ENCODE measurements around the gene SRF.

Gene SRF

GRCh38 chr6:43183441-43183840, 12.4 kb downstream of the SRF start:
- DNase-seq (ENCODE audit: low read depth): no peak

GRCh38 chr6:43184268-43184985, 13.4 kb downstream of the SRF start:
- no peak for DNase-seq (ENCODE audit: low read depth)

- DNase-seq (ENCODE audit: low read depth): no peak
These were observed 14.4 kb downstream of the SRF start for GRCh38 chr6:43185391-43185985.

- no peak for DNase-seq (ENCODE audit: low read depth)
These were observed 14.9 kb downstream of the SRF start for GRCh38 chr6:43186019-43186418.

GRCh38 chr6:43186706-43187105, 15.6 kb downstream of the SRF start:
- DNase-seq (ENCODE audit: low read depth): no peak

GRCh38 chr6:43187821-43188220, 16.8 kb downstream of the SRF start:
- DNase-seq (ENCODE audit: low read depth): no peak

GRCh38 chr6:43188426-43188825, 17.4 kb downstream of the SRF start:
- DNase-seq (ENCODE audit: low read depth): no peak

- no peak for DNase-seq (ENCODE audit: low read depth)
These were observed 18.8 kb downstream of the SRF start for GRCh38 chr6:43189776-43190304.

- DNase-seq (ENCODE audit: low read depth): no peak
These were observed 21.8 kb downstream of the SRF start for GRCh38 chr6:43192911-43193310.

GRCh38 chr6:43193929-43194328, 22.9 kb downstream of the SRF start:
- no peak for DNase-seq (ENCODE audit: low read depth)

- DNase-seq (ENCODE audit: low read depth): no peak
These were observed 25.3 kb downstream of the SRF start for GRCh38 chr6:43196337-43196736.

- no peak for DNase-seq (ENCODE audit: low read depth)
These were observed 28.8 kb downstream of the SRF start for GRCh38 chr6:43199912-43200311.

GRCh38 chr6:43200541-43200940, 29.5 kb downstream of the SRF start:
- DNase-seq (ENCODE audit: low read depth): no peak

GRCh38 chr6:43202451-43202850, 31.4 kb downstream of the SRF start:
- no peak for DNase-seq (ENCODE audit: low read depth)

GRCh38 chr6:43203029-43203717, 32.1 kb downstream of the SRF start:
- DNase-seq (ENCODE audit: low read depth): no peak

GRCh38 chr6:43203718-43204095, 32.6 kb downstream of the SRF start:
- no peak for DNase-seq (ENCODE audit: low read depth)

- no peak for DNase-seq (ENCODE audit: low read depth)
These were observed 33.4 kb downstream of the SRF start for GRCh38 chr6:43204271-43205105.

- no peak for DNase-seq (ENCODE audit: low read depth)
These were observed 34.8 kb downstream of the SRF start for GRCh38 chr6:43205849-43206248.

- no peak for DNase-seq (ENCODE audit: low read depth)
These were observed 36.2 kb downstream of the SRF start for GRCh38 chr6:43207286-43207685.

GRCh38 chr6:43211955-43212354, 40.9 kb downstream of the SRF start:
- DNase-seq (ENCODE audit: low read depth): no peak

GRCh38 chr6:43213431-43213830, 42.4 kb downstream of the SRF start:
- DNase-seq (ENCODE audit: low read depth): no peak

- no peak for DNase-seq (ENCODE audit: low read depth)
These were observed 44.0 kb downstream of the SRF start for GRCh38 chr6:43215066-43215465.
